IPS-11a (cell line): ENCODE results near the gene OS9.

Source experiments
- H3K4me3 ChIP-seq: one replicate; pipeline ENCODE4 v1.5.1; 2013; ENCODE audit warnings: low read depth, low read length, control low read depth

OS9 gene

GRCh38 chr12:57750561-57751431 is 56.9 kb downstream of the OS9 start:
- H3K4me3 ChIP-seq = peak overlapping the region; percentile 93

- peak overlapping the region; percentile 93 for H3K4me3 ChIP-seq
These were observed 57.5 kb downstream of the OS9 start for GRCh38 chr12:57751432-57751787.

- H3K4me3 ChIP-seq = peak within 1 kb of the TSS; percentile 93
These were observed 58.1 kb downstream of the OS9 start, which contains the start of gene CDK4 for GRCh38 chr12:57751788-57752667. Gene CDK4, minus strand, starts transcription at chr12:57752310. Its CDS starts 593 bp downstream, at chr12:57751717.

DNA sequence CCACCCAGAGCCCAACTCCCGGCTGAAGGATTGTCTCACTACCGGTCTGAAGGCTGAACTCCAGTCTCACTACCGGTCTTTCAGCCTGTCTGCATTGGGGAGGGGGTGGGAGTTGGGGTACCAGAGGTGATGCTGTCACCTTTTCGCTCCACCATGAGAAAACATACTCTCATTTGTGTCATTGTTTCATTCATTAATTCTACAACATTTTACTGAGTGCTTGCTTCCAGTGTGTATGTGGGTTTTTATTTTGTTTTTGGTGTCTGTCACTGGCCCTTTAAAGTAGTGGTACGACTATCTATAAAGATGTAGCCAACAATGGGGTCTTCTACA is 58.7 kb downstream of the OS9 start:
- H3K4me3 ChIP-seq = peak overlapping the region; percentile 13

GRCh38 chr12:57753756-57754337 is 59.9 kb downstream of the OS9 start:
- no peak overlapping the region for H3K4me3 ChIP-seq

- H3K4me3 ChIP-seq = peak within 1 kb of the TSS; percentile 83
These were observed 60.7 kb downstream of the OS9 start, which contains the start of gene MARCHF9 for GRCh38 chr12:57754411-57755193. Gene MARCHF9, plus strand, starts transcription at chr12:57755103. Its CDS starts 426 bp downstream, at chr12:57755529.

DNA sequence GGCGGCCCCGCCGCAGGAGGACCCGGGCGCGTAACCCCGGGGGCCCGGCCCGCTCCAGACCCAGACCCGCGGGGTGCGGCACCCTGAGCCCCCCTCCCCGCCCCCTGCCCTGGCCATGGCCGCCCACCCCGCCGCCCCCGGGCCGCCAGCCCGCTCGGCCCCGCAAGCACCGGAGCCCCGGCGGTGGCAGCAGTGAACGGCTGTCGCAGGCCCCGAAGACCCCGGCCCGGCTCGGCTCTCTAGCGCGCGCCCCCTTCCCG is 61.2 kb downstream of the OS9 start:
- H3K4me3 ChIP-seq = peak overlapping the region; percentile 47

- peak overlapping the region; percentile 36 for H3K4me3 ChIP-seq
These were observed 61.8 kb downstream of the OS9 start for GRCh38 chr12:57755454-57756372.

DNA sequence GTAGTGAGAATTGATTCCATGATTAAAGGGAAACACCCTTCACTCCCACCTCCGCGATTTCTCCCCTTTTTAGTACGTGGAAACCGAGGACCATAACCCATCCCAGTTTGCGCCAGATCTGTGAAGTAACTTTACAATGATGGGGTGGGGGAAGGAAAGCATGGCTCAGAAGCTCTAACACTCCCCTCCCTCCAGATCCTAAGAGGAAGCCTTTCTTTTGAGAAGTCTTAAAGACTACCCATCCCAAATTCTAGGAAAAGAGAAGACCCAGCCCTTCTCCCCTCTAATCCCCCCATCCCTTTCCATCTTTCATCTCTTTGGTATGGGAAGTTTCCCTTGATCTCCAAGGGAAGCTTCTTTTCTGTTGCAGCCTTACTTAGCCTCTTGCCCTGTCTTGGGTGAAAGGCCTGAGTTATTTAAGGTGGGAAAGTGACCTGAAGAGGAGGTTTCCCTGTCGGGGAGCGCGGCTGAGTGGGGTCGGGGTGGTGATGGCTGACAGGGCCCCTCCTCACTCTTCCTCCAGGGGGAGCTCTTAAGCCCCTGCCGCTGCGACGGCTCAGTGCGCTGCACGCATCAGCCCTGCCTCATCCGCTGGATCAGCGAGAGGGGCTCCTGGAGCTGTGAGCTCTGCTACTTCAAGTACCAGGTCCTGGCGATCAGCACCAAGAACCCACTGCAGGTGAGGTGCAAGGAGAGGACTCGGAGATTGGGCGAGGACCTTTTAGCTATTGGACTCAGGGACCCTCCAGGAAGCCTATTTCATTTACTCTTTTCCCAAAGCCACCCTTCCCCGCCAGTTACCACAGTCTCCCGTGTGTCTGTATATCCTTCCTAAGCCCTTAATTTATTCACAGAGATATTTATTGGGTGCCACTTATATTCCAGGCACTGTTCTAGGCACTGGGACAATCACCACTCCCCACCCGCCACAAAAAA is 62.7 kb downstream of the OS9 start:
- no peak overlapping the region for H3K4me3 ChIP-seq

- no peak overlapping the region for H3K4me3 ChIP-seq
These were observed 63.8 kb downstream of the OS9 start for GRCh38 chr12:57757771-57758170.

GRCh38 chr12:57758552-57759359 is 64.8 kb downstream of the OS9 start:
- H3K4me3 ChIP-seq = no peak overlapping the region

DNA sequence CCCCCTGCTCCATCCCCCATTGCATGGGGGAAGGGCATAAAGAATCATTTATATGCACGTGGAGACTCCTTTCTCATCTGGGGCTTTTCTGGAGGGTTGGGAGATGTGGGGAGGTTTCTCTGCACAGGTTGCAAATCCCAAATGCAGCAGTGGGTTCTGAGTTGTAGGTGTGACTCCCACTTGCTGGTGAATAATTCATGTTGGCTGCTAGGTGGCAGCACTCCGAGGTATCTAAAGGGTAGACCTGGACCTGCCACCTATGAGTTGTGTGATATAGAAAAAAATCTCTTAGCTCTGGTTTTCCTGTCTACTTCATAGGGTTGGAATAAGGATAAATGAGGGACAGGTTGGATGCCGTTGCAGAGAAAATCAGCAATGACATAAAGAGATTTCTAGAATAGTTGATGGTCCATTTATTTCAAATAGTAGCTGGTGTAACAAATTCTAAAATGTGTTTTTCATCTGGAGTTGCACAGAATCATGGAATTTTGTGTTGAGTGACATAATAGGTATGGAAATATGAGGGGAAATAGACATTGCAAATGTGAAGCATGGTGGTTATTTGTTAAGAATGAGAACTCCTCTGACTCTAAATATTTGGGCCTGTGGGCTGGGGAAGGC is 65.5 kb downstream of the OS9 start:
- H3K4me3 ChIP-seq = no peak overlapping the region

DNA sequence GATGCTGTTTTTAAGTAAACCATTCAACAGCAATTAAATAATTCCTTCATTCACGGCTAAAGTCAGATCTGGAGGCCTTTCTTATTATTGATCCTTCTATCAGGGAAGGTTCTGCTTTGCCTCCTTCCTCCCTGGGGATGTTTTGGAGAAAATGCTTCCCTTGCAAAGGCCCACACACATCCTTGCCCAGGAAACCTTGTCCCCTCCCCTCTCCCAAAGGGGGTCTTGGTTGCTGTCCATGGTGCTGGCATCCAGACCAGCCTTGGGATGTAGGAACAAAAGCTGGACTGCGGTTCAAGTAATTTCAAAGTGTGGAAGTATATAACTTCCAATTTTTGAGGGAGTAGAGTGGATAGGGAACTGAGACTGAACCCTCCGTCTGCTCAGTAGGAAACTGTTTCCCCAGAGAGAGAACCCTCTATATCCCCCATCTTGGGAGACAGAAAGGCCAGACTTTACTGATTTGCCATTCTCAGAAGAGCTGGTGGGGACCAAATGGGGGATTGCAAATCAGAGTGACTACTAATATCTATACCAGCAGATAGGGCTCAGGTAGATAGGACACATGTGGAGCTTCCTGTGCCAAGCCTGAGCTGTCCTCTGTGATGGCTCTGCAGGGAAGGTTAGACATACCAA is 66.5 kb downstream of the OS9 start:
- H3K4me3 ChIP-seq = no peak overlapping the region

- no peak overlapping the region for H3K4me3 ChIP-seq
These were observed 67.6 kb downstream of the OS9 start for GRCh38 chr12:57761391-57761998.

DNA sequence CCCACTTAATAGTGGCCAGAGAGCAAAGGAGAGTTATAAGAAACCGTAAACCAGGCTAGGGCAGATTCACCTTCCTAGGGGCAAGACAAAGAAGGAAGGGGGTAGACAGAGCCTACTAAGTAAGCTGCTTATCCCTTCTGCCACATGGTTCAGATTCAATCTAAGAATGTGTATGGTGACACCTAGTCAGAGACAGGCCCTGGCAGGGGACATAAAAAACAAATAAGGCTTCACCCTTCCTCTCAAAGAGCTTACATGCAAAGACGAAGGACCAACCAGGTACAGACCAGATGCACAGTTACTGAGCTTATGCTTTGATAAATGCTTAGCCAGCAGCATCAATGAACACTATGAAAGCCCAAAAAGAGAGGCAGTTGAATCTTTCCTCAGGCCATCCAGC is 68.5 kb downstream of the OS9 start:
- no peak overlapping the region for H3K4me3 ChIP-seq

- H3K4me3 ChIP-seq = no peak overlapping the region
These were observed 70.1 kb downstream of the OS9 start for GRCh38 chr12:57763881-57764661.
